Keratinocyte (primary cell): ENCODE results near the gene DUSP14. TPM values are rescaled to one million over a fixed set of nuclear protein-coding genes. Genes with fewer than 3 reads are reported as not detected.

Source experiments
- DNase-seq: peaks from one replicate; pipeline ENCODE4 v3.0.0-alpha.2; 2011; ENCODE audit warnings: low read depth, missing footprints, low spot score
- FAIRE-seq: peaks from 2 replicates; lab custom pipeline; 2011; peaks lifted over from hg19 to GRCh38; lab: Jason Lieb, UNC
- H2AFZ ChIP-seq: 2 replicates; pipeline ENCODE4 v1.6.0; 2012; ENCODE audit warnings: low read length, control low read depth, inconsistent platforms; ENCODE audit not compliant: control insufficient read depth
- H3K27ac ChIP-seq: 2 replicates; pipeline ENCODE4 v1.5.1; 2011; ENCODE audit warnings: low read length; ENCODE audit not compliant: control insufficient read depth, insufficient read depth
- H3K27me3 ChIP-seq: 3 replicates; pipeline ENCODE4 v1.6.0; 2011; ENCODE audit warnings: low read length; ENCODE audit not compliant: control insufficient read depth, insufficient read depth; ENCODE audit errors: extremely low read depth
- H3K36me3 ChIP-seq, 2 experiments: 2 replicates in 1 of 2; 3 replicates in 1 of 2; pipeline ENCODE4 v1.5.1; 2011; ENCODE audit warnings: low read length in 2 of 2, mild to moderate bottlenecking in 1 of 2; ENCODE audit not compliant: control insufficient read depth in 2 of 2, insufficient read depth in 2 of 2; ENCODE audit errors: extremely low read depth in 1 of 2
- H3K4me1 ChIP-seq: 3 replicates; pipeline ENCODE4 v1.5.1; 2011; ENCODE audit warnings: low read length; ENCODE audit not compliant: control insufficient read depth, insufficient read depth; ENCODE audit errors: extremely low read depth
- H3K4me2 ChIP-seq: 3 replicates; pipeline ENCODE4 v1.6.0; 2011; ENCODE audit warnings: low read depth, low read length; ENCODE audit not compliant: control insufficient read depth, insufficient read depth; ENCODE audit errors: extremely low read depth
- H3K4me3 ChIP-seq, 3 experiments: fragments of 200-600 bp in 1 of 3; sonication (generic) in 1 of 3; 2 replicates in 2 of 3; 3 replicates in 1 of 3; pipeline ENCODE4 v1.5.1; 2011 to 2016; ENCODE audit warnings: low read length in 3 of 3, mild to moderate bottlenecking in 3 of 3, control low read depth in 2 of 3, inconsistent platforms in 1 of 3, low read depth in 1 of 3, mixed read lengths in 1 of 3, mixed run types in 1 of 3, moderate library complexity in 1 of 3; ENCODE audit not compliant: control insufficient read depth in 2 of 3, insufficient read depth in 2 of 3; ENCODE audit errors: extremely low read depth in 1 of 3
- H3K79me2 ChIP-seq: 2 replicates; pipeline ENCODE4 v1.6.0; 2012; ENCODE audit warnings: low read length; ENCODE audit not compliant: control insufficient read depth, insufficient read depth
- H3K9ac ChIP-seq: 3 replicates; pipeline ENCODE4 v1.6.0; 2011; ENCODE audit warnings: low read length; ENCODE audit not compliant: control insufficient read depth, insufficient read depth; ENCODE audit errors: extremely low read depth
- H3K9me1 ChIP-seq: 3 replicates; pipeline ENCODE4 v1.6.0; 2011; ENCODE audit warnings: low read length; ENCODE audit not compliant: control insufficient read depth, insufficient read depth; ENCODE audit errors: extremely low read depth
- H3K9me3 ChIP-seq: 2 replicates; pipeline ENCODE4 v1.5.1; 2012; ENCODE audit warnings: low read depth, low read length; ENCODE audit not compliant: control insufficient read depth
- H4K20me1 ChIP-seq: 3 replicates; pipeline ENCODE4 v1.6.0; 2011; ENCODE audit warnings: low read length; ENCODE audit not compliant: control insufficient read depth, insufficient read depth; ENCODE audit errors: extremely low read depth
- CTCF ChIP-seq, 3 experiments: IDR thresholded peaks in 1 of 3; conservative IDR thresholded peaks in 1 of 3; optimal IDR thresholded peaks in 1 of 3; 2 replicates in 2 of 3; 3 replicates in 1 of 3; pipeline versions ENCODE3 to v1.5.1; 2011; ENCODE audit warnings: low read length in 3 of 3, mild to moderate bottlenecking in 3 of 3, moderate library complexity in 2 of 3, control low read depth in 1 of 3, inconsistent platforms in 1 of 3; ENCODE audit not compliant: insufficient read depth in 2 of 3; ENCODE audit errors: extremely low read depth in 1 of 3
- EZH2 ChIP-seq: IDR thresholded peaks from one replicate; pipeline ENCODE4 v1.6.1; 2012; ENCODE audit warnings: inconsistent platforms, mild to moderate bottlenecking, low read length, moderate library complexity
- dilution Hi-C: fragments of 300-500 bp; cut with MboI; formaldehyde crosslinking; loops from one replicate; pipeline ENCODE4 v1.7.0; 2020; ENCODE audit warnings: low sequenced_read_pairs; ENCODE audit not compliant: extremely low pct_ligation_motif_present
- polyA plus RNA-seq, 5 experiments: library from polyadenylated mRNA; depleted of rRNA in 3 of 5; stranded (reverse) in 3 of 5; stranded (forward) in 1 of 5; unstranded in 1 of 5; fragments of >200 nt; gene quantifications; 1 replicate in 1 of 5; 2 replicates in 3 of 5; 3 replicates in 1 of 5; pipeline versions ENCODE4 v1.2.1 to v1.2.3, GENCODE V29; 2011 to 2012; ENCODE audit warnings: missing spikeins in 2 of 5, low read depth in 1 of 5, low replicate concordance in 1 of 5

The DUSP14 gene
- polyA plus RNA-seq, 1 donor (not counting 4 experiments of a cell fraction or from before 2014, with no cell fraction given), result 169 TPM

GRCh38 chr17:37555386-37555785, 65.7 kb downstream of the DUSP14 start:
- Histone ChIP-seq H4K20me1 (no peaks in the 10 kb centered on the region), H3K27ac (no peak overlapping the region), H2AFZ (no peak overlapping the region), H3K4me2 (no peak overlapping the region), H3K9ac (no peak overlapping the region), H3K4me1 (peaks cover 18% of the 10 kb centered on the region), H3K4me3 (no peak overlapping the region), H3K79me2 (peaks cover 3% of the 10 kb centered on the region), H3K9me1 (no peaks in the 10 kb centered on the region), H3K9me3 (no peaks in the 10 kb centered on the region), H3K36me3 (peaks cover 3 to 10% of the 10 kb centered on the region in 2 experiments), H3K27me3 (no peaks in the 10 kb centered on the region)
- dilution Hi-C loops, result no loop called here
- DNase-seq, result no peak
- TF ChIP-seq CTCF (optimal IDR thresholded peaks at IDR 0.05 in 1 of 3, IDR thresholded peaks at IDR 0.05 in 1 of 3, conservative IDR thresholded peaks at IDR 0.05 in 1 of 3; ENCODE audit: extremely low read depth in 1 of 3, insufficient read depth in 2 of 3, low read length in 3 of 3) (no peak), EZH2 (no peak)
- FAIRE-seq, result no peak

- no peaks in the 10 kb centered on the region for H3K79me2 ChIP-seq
- no peak overlapping the region for H2AFZ ChIP-seq
- no peaks in the 10 kb centered on the region for H3K9me1 ChIP-seq
- no peak overlapping the region for H3K27ac ChIP-seq
- H3K4me2 ChIP-seq, result no peak overlapping the region
- FAIRE-seq, result no peak
- H3K27me3 ChIP-seq, result no peaks in the 10 kb centered on the region
- H4K20me1 ChIP-seq, result no peaks in the 10 kb centered on the region
- no peak for TF ChIP-seq CTCF (optimal IDR thresholded peaks at IDR 0.05 in 1 of 3, IDR thresholded peaks at IDR 0.05 in 1 of 3, conservative IDR thresholded peaks at IDR 0.05 in 1 of 3; ENCODE audit: extremely low read depth in 1 of 3, insufficient read depth in 2 of 3, low read length in 3 of 3)
- H3K4me1 ChIP-seq, result peaks cover 2% of the 10 kb centered on the region
- no peak overlapping the region for H3K9ac ChIP-seq
- no peaks in the 10 kb centered on the region for H3K9me3 ChIP-seq
- no peak for DNase-seq
- H3K4me3 ChIP-seq, result no peak overlapping the region
- dilution Hi-C loops, result no loop called here
- peaks cover 3 to 10% of the 10 kb centered on the region in 2 experiments for H3K36me3 ChIP-seq
Measured at GRCh38 chr17:37557482-37557881, 67.8 kb downstream of the DUSP14 start.
